Keratinocyte (primary cell): Measurements from ENCODE around the gene PCDHGA2. TPM values are rescaled to one million over a fixed set of nuclear protein-coding genes. Genes with fewer than 3 reads are reported as not detected.

ENCODE experiments used
- DNase-seq: peaks from one replicate; pipeline ENCODE4 v3.0.0-alpha.2; 2011; ENCODE audit warnings: low read depth, missing footprints, low spot score
- FAIRE-seq: peaks from 2 replicates; lab custom pipeline; 2011; peaks lifted over from hg19 to GRCh38; lab: Jason Lieb, UNC
- H2AFZ ChIP-seq: 2 replicates; pipeline ENCODE4 v1.6.0; 2012; ENCODE audit warnings: low read length, control low read depth, inconsistent platforms; ENCODE audit not compliant: control insufficient read depth
- H3K27ac ChIP-seq: 2 replicates; pipeline ENCODE4 v1.5.1; 2011; ENCODE audit warnings: low read length; ENCODE audit not compliant: control insufficient read depth, insufficient read depth
- H3K27me3 ChIP-seq: 3 replicates; pipeline ENCODE4 v1.6.0; 2011; ENCODE audit warnings: low read length; ENCODE audit not compliant: control insufficient read depth, insufficient read depth; ENCODE audit errors: extremely low read depth
- H3K36me3 ChIP-seq, 2 experiments: 2 replicates in 1 of 2; 3 replicates in 1 of 2; pipeline ENCODE4 v1.5.1; 2011; ENCODE audit warnings: low read length in 2 of 2, mild to moderate bottlenecking in 1 of 2; ENCODE audit not compliant: control insufficient read depth in 2 of 2, insufficient read depth in 2 of 2; ENCODE audit errors: extremely low read depth in 1 of 2
- H3K4me1 ChIP-seq: 3 replicates; pipeline ENCODE4 v1.5.1; 2011; ENCODE audit warnings: low read length; ENCODE audit not compliant: control insufficient read depth, insufficient read depth; ENCODE audit errors: extremely low read depth
- H3K4me2 ChIP-seq: 3 replicates; pipeline ENCODE4 v1.6.0; 2011; ENCODE audit warnings: low read depth, low read length; ENCODE audit not compliant: control insufficient read depth, insufficient read depth; ENCODE audit errors: extremely low read depth
- H3K4me3 ChIP-seq, 3 experiments: fragments of 200-600 bp in 1 of 3; sonication (generic) in 1 of 3; 2 replicates in 2 of 3; 3 replicates in 1 of 3; pipeline ENCODE4 v1.5.1; 2011 to 2016; ENCODE audit warnings: low read length in 3 of 3, mild to moderate bottlenecking in 3 of 3, control low read depth in 2 of 3, inconsistent platforms in 1 of 3, low read depth in 1 of 3, mixed read lengths in 1 of 3, mixed run types in 1 of 3, moderate library complexity in 1 of 3; ENCODE audit not compliant: control insufficient read depth in 2 of 3, insufficient read depth in 2 of 3; ENCODE audit errors: extremely low read depth in 1 of 3
- H3K79me2 ChIP-seq: 2 replicates; pipeline ENCODE4 v1.6.0; 2012; ENCODE audit warnings: low read length; ENCODE audit not compliant: control insufficient read depth, insufficient read depth
- H3K9ac ChIP-seq: 3 replicates; pipeline ENCODE4 v1.6.0; 2011; ENCODE audit warnings: low read length; ENCODE audit not compliant: control insufficient read depth, insufficient read depth; ENCODE audit errors: extremely low read depth
- H3K9me1 ChIP-seq: 3 replicates; pipeline ENCODE4 v1.6.0; 2011; ENCODE audit warnings: low read length; ENCODE audit not compliant: control insufficient read depth, insufficient read depth; ENCODE audit errors: extremely low read depth
- H3K9me3 ChIP-seq: 2 replicates; pipeline ENCODE4 v1.5.1; 2012; ENCODE audit warnings: low read depth, low read length; ENCODE audit not compliant: control insufficient read depth
- H4K20me1 ChIP-seq: 3 replicates; pipeline ENCODE4 v1.6.0; 2011; ENCODE audit warnings: low read length; ENCODE audit not compliant: control insufficient read depth, insufficient read depth; ENCODE audit errors: extremely low read depth
- CTCF ChIP-seq, 3 experiments: IDR thresholded peaks in 1 of 3; conservative IDR thresholded peaks in 1 of 3; optimal IDR thresholded peaks in 1 of 3; 2 replicates in 2 of 3; 3 replicates in 1 of 3; pipeline versions ENCODE3 to v1.5.1; 2011; ENCODE audit warnings: low read length in 3 of 3, mild to moderate bottlenecking in 3 of 3, moderate library complexity in 2 of 3, control low read depth in 1 of 3, inconsistent platforms in 1 of 3; ENCODE audit not compliant: insufficient read depth in 2 of 3; ENCODE audit errors: extremely low read depth in 1 of 3
- EZH2 ChIP-seq: IDR thresholded peaks from one replicate; pipeline ENCODE4 v1.6.1; 2012; ENCODE audit warnings: inconsistent platforms, mild to moderate bottlenecking, low read length, moderate library complexity
- dilution Hi-C: fragments of 300-500 bp; cut with MboI; formaldehyde crosslinking; loops from one replicate; pipeline ENCODE4 v1.7.0; 2020; ENCODE audit warnings: low sequenced_read_pairs; ENCODE audit not compliant: extremely low pct_ligation_motif_present
- polyA plus RNA-seq, 5 experiments: library from polyadenylated mRNA; depleted of rRNA in 3 of 5; stranded (reverse) in 3 of 5; stranded (forward) in 1 of 5; unstranded in 1 of 5; fragments of >200 nt; gene quantifications; 1 replicate in 1 of 5; 2 replicates in 3 of 5; 3 replicates in 1 of 5; pipeline versions ENCODE4 v1.2.1 to v1.2.3, GENCODE V29; 2011 to 2012; ENCODE audit warnings: missing spikeins in 2 of 5, low read depth in 1 of 5, low replicate concordance in 1 of 5

PCDHGA2 gene
- polyA plus RNA-seq, 1 donor (not counting 4 experiments of a cell fraction or from before 2014, with no cell fraction given): 0.14 TPM

GRCh38 chr5:141303756-141304155 lies 34.8 kb upstream of the PCDHGA2 start, which contains the start of gene SLC25A2:
TSS of gene SLC25A2 (minus strand) at chr5:141304049. CDS start at chr5:141303865, 184 bp downstream.
- DNase-seq (no peak), FAIRE-seq (no peak)
- Histone ChIP-seq H3K4me1 (no peaks in the 10 kb centered on the region), H3K79me2 (no peaks in the 10 kb centered on the region), H2AFZ (no peak within 1 kb of the TSS), H3K9me1 (no peaks in the 10 kb centered on the region), H3K36me3 (no peaks in the 10 kb centered on the region), H3K9me3 (peaks cover 12% of the 10 kb centered on the region), H3K27ac (no peak within 1 kb of the TSS), H3K4me3 (no peak within 1 kb of the TSS), H4K20me1 (no peaks in the 10 kb centered on the region), H3K9ac (no peak within 1 kb of the TSS), H3K27me3 (no peaks in the 10 kb centered on the region), H3K4me2 (no peak within 1 kb of the TSS)
- dilution Hi-C loops: no loop called here
- TF ChIP-seq EZH2: no peak
- no peak for TF ChIP-seq CTCF (optimal IDR thresholded peaks at IDR 0.05 in 1 of 3, IDR thresholded peaks at IDR 0.05 in 1 of 3, conservative IDR thresholded peaks at IDR 0.05 in 1 of 3; ENCODE audit: extremely low read depth in 1 of 3, insufficient read depth in 2 of 3, low read length in 3 of 3)

GRCh38 chr5:141306630-141307029 lies 31.9 kb upstream of the PCDHGA2 start:
- Histone ChIP-seq H3K9me3 (peaks cover 12% of the 10 kb centered on the region), H3K36me3 (no peaks in the 10 kb centered on the region), H3K4me3 (no peak overlapping the region), H3K4me2 (no peak overlapping the region), H3K79me2 (no peaks in the 10 kb centered on the region), H4K20me1 (no peaks in the 10 kb centered on the region), H3K27me3 (no peaks in the 10 kb centered on the region), H3K9ac (no peak overlapping the region), H3K27ac (no peak overlapping the region), H2AFZ (no peak overlapping the region), H3K9me1 (no peaks in the 10 kb centered on the region), H3K4me1 (no peaks in the 10 kb centered on the region)
- no peak for TF ChIP-seq EZH2
- TF ChIP-seq CTCF (optimal IDR thresholded peaks at IDR 0.05 in 1 of 3, IDR thresholded peaks at IDR 0.05 in 1 of 3, conservative IDR thresholded peaks at IDR 0.05 in 1 of 3; ENCODE audit: extremely low read depth in 1 of 3, insufficient read depth in 2 of 3, low read length in 3 of 3): no peak
- FAIRE-seq (no peak), DNase-seq (no peak)
- dilution Hi-C loops: no loop called here
